Measurements from ENCODE around the gene CLCNKB. TPM values are rescaled to one million over a fixed set of nuclear protein-coding genes. Genes with fewer than 3 reads are reported as not detected.

Gene CLCNKB
- total and polyA plus RNA-seq, 2 of the 13 experiments (the other 11 are each of a cell fraction or from before 2014, with no cell fraction given), result 0.04 TPM; not detected in 1

- TF ChIP-seq ZSCAN5A (CRISPR knock-in tag; IDR thresholded peaks at IDR 0.05; ENCODE audit: borderline replicate concordance) (no peak), HNRNPLL (IDR thresholded peaks at IDR 0.05; ENCODE audit: low read depth, low read length, poor library complexity, severe bottlenecking) (no peak), HNF1B (CRISPR knock-in tag; IDR thresholded peaks at IDR 0.05) (0 out of 2 replicates have a peak, but pooled peaks have one; percentile 35), ZNF792 (CRISPR knock-in tag; IDR thresholded peaks at IDR 0.05) (no peak), JUND (CRISPR knock-in tag; IDR thresholded peaks at IDR 0.05) (no peak), TEAD3 (CRISPR knock-in tag; optimal IDR thresholded peaks at IDR 0.05; ENCODE audit: borderline replicate concordance) (peak; percentile 13), EED (CRISPR knock-in tag; IDR thresholded peaks at IDR 0.05) (no peak), FUBP1 (CRISPR knock-in tag; IDR thresholded peaks at IDR 0.05; ENCODE audit: borderline replicate concordance) (no peak), ZNF446 (CRISPR knock-in tag; IDR thresholded peaks at IDR 0.05) (no peak), ZNF256 (CRISPR knock-in tag; conservative IDR thresholded peaks at IDR 0.05) (no peak), KLF6 (CRISPR knock-in tag; IDR thresholded peaks at IDR 0.05) (no peak), ZNF292 (CRISPR knock-in tag; IDR thresholded peaks at IDR 0.05; ENCODE audit: borderline replicate concordance, low read depth) (no peak), MYPOP (CRISPR knock-in tag; IDR thresholded peaks at IDR 0.05) (no peak), ATF4 (CRISPR knock-in tag; IDR thresholded peaks at IDR 0.05) (no peak), ZNF775 (CRISPR knock-in tag; IDR thresholded peaks at IDR 0.05; ENCODE audit: borderline replicate concordance) (no peak), ZNF496 (CRISPR knock-in tag; IDR thresholded peaks at IDR 0.05; ENCODE audit: insufficient replicate concordance) (no peak), DMTF1 (CRISPR knock-in tag; IDR thresholded peaks at IDR 0.05) (no peak), SIX4 (CRISPR knock-in tag; IDR thresholded peaks at IDR 0.05) (no peak)
Measured at GRCh38 chr1:16067127-16067768, 23.7 kb downstream of the CLCNKB start (continued).

Data from HepG2 (cell line).